Measurements from ENCODE around the gene NKIRAS2.

NKIRAS2 gene

GRCh38 chr17:42019509-42020404, at the start of gene NKIRAS2:
TSS of gene NKIRAS2 (plus strand) at chr17:42020090. CDS start at chr17:42021578, 1,488 bp downstream.
- DNase-seq (ENCODE audit: low spot score) = peak; percentile 93

- no peak for DNase-seq (ENCODE audit: low spot score)
Observed at GRCh38 chr17:41970901-41971331, 49.0 kb upstream of the NKIRAS2 start.

GRCh38 chr17:41971721-41972523, 48.0 kb upstream of the NKIRAS2 start:
- no peak for DNase-seq (ENCODE audit: low spot score)

DNA sequence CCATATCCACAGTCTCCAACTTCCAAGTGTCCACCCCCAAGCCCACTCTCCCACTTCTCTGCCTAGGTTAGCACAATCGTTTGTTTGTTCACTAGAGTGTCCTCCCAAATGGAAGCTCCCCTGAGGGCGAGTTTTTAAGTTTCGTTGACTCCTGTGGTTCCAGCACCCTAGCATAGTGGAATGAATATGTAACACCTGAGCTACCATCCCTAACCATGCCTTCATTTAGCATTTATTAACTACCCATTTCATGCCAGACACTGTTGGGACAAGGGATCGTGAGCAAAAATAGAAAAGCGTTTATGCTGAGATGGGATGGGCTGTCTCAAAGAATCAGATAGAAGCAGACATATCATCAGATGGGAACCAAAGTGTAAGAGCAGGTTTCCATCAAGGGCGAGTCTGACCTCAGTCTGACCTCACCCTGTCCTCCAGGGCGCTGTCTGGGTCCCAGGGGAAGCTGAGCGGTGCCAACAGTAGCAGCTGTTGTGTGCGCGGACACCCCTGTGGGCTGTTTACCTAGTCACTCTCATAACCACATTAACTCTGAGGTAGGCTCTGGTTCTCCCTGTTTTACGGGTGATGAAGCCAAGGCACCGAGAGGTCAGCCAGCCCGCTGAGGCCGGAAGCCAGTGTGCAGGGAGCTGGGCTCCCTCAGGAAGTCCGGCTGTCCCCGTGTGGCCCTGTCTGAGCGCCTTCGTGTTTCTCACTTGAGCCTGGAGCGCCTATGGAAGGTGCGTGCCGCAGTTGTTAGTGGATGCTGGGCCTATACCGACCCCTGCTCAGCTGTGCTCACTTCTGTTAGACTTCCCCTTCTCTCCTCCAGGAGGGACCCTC, 47.1 kb upstream of the NKIRAS2 start:
- no peak for DNase-seq (ENCODE audit: low spot score)

GRCh38 chr17:41973408-41973811, 46.5 kb upstream of the NKIRAS2 start:
- no peak for DNase-seq (ENCODE audit: low spot score)

- DNase-seq (ENCODE audit: low spot score) = no peak
Observed at GRCh38 chr17:41974031-41974430, 45.9 kb upstream of the NKIRAS2 start.

GRCh38 chr17:41974658-41975057, 45.2 kb upstream of the NKIRAS2 start:
- no peak for DNase-seq (ENCODE audit: low spot score)

GRCh38 chr17:41975099-41976083, 44.5 kb upstream of the NKIRAS2 start:
- DNase-seq (ENCODE audit: low spot score) = no peak

DNA sequence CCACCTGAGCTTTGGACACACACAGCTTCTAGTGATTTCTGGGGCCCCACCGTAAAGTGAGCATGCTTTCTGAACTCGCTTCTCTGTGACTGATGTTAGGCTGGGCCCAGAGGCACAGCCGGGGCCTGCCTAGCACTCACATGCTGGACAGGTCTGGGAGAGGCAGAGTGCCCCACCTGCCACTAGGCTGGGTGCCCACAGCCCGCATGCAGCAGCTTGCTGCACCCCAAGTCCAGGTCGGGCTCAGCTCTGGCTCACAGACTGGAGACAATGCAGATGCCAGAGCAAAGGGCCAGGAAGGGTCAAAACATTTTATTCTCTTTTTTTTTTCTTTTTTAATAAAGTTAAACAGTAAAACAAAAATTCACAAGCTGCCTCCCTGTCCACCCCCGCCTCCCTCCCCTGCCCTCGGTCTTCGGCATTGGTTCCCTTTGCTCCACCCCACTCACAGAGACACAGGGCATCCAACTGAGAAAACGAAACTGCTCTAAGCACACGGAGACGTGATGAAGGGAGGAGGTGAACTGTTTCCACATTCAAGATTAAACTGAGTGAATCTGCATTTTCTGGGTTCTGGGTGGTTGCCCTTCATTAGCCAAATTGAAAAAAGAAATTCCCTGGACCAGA, 43.6 kb upstream of the NKIRAS2 start:
- DNase-seq (ENCODE audit: low spot score) = no peak

DNA sequence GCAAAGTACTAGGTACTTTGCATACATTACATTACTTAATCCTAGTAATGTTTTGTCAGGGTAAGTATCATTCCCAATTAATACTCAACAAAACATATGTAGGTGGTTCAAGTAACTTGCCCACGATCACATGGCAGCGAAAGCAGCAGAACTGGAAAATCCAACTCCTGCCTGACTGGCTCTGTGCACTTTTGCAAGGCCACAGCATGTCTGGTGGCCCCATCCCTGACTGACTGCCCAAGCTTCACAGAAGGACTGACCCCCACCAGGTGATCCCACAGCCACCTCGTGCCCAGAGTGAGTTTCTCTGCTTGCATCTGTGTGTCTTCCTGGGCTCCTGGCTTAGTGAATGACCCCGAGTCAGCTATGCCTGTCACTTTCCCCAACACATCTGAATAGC, 41.9 kb upstream of the NKIRAS2 start:
- no peak for DNase-seq (ENCODE audit: low spot score)

- DNase-seq (ENCODE audit: low spot score) = no peak
Observed at GRCh38 chr17:41982026-41982760, 37.7 kb upstream of the NKIRAS2 start.

- no peak for DNase-seq (ENCODE audit: low spot score)
Observed at GRCh38 chr17:41984454-41984853, 35.4 kb upstream of the NKIRAS2 start.

DNA sequence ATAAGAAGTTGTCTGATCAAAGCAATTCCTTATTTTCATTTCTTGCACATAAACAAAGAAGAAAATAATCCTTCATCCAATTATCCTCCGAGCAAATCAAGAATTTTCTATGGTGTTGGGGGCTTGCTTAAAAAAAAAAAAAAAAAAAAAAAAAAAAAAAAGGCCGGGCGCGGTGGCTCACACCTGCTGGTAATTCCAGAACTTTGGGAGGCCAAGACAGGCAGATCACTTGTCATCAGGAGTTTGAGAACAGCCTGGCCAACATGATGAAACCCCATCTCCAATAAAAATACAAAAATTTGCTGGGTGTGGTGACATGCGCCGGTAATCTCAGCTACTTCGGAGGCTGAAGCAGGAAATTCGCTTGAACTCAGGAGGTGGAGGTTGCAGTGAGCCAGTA, 34.0 kb upstream of the NKIRAS2 start:
- no peak for DNase-seq (ENCODE audit: low spot score)

- DNase-seq (ENCODE audit: low spot score) = no peak
Observed at GRCh38 chr17:41986634-41987033, 33.3 kb upstream of the NKIRAS2 start.

DNA sequence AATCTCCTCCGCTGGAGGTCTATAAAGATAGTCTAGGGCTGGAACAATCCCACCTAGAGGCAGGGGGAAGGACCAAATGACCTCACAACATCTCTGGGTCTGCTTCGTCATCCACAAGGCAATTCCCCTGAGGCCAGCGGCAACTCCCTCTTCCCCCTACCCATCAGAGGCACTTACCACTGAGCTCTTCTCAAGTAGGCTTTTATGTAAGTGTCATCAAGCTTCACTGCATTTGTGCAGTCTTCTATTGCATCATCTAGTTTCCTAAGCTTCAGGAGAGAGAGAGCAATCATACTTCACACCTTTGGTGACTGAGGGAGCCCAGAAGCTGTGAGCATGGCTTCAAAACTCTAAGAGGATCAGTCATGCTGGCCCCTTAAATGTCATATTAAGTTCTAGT, 32.2 kb upstream of the NKIRAS2 start:
- DNase-seq (ENCODE audit: low spot score) = no peak

DNA sequence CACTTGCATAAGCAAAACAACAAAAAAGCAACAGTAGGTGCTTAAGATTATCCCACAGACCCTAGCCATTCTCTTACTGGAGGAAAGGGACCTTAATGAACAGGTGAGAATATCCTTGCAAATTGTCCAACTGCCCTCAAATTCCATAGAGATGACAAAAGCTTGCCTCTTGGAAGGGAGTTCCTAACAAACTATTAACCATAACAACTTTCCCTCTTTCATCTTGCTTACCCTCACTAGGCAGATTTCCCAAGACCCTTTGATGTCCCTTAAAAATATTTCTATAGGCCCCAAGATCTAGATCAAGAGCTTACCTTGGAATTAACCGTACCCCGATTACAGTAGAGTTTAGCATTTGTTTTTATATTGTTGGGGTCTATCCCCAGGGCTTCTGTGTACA, 31.5 kb upstream of the NKIRAS2 start:
- DNase-seq (ENCODE audit: low spot score) = no peak

DNA sequence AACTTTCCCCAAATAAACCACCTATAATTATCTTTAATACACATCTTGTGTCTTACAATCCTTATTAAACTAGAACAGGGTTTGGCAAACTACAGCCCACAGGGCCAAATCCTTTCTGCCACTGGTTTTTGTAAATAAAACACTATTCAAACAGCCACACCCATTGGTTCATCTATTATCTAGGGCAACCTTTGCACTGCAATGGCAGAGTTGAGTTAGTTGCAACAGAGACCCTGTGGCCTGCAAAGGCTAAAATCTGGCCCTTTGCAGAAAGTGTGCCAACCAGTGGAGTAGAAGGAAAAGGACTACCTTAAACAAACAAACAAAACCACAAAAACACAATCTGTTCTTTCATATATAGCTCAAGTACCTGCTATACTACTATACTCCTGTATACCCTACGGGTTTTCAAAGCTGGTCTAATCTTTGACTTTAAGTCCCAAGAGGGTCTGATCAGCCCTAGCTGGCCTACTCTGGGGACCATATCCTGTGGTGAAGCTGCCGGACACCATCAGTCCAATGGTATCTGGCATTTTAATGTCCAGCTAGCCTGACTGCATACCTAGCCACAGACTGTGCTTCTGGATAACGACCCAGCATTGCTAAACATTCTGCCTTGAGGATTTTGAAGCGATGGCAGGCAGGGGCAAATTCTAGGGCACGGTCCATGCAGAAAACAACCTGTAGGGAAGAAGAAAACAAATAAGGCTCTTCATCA, 30.0 kb upstream of the NKIRAS2 start:
- DNase-seq (ENCODE audit: low spot score) = no peak

GRCh38 chr17:41992576-41992975, 27.3 kb upstream of the NKIRAS2 start:
- no peak for DNase-seq (ENCODE audit: low spot score)

GRCh38 chr17:41996855-41997164, 23.1 kb upstream of the NKIRAS2 start:
- no peak for DNase-seq (ENCODE audit: low spot score)
